Ishikawa (cell line): ENCODE data around the gene ZNF492.

Source experiments
- CEBPB ChIP-seq: IDR thresholded peaks from 2 replicates; pipeline ENCODE4 v1.6.1; 2012
- CREB1 ChIP-seq: IDR thresholded peaks from 2 replicates; pipeline ENCODE4 v1.6.1; 2012; ENCODE audit warnings: low read depth
- EGR1 ChIP-seq: IDR thresholded peaks from 2 replicates; pipeline ENCODE4 v1.6.1; 2012
- EP300 ChIP-seq: IDR thresholded peaks from 2 replicates; pipeline ENCODE4 v1.6.1; 2012; ENCODE audit warnings: borderline replicate concordance
- FOXM1 ChIP-seq: IDR thresholded peaks from 2 replicates; pipeline ENCODE4 v1.6.1; 2012; ENCODE audit warnings: low read depth, borderline replicate concordance
- MAX ChIP-seq: IDR thresholded peaks from 2 replicates; pipeline ENCODE4 v1.6.1; 2012
- RAD21 ChIP-seq: IDR thresholded peaks from 2 replicates; pipeline ENCODE4 v1.6.1; 2012; ENCODE audit warnings: low read depth
- REST ChIP-seq: IDR thresholded peaks from 2 replicates; pipeline ENCODE4 v1.6.1; 2012; ENCODE audit warnings: low read depth, mild to moderate bottlenecking
- TAF1 ChIP-seq: IDR thresholded peaks from 2 replicates; pipeline ENCODE4 v1.6.1; 2012; ENCODE audit warnings: low read depth, mild to moderate bottlenecking
- TCF12 ChIP-seq: IDR thresholded peaks from 2 replicates; pipeline ENCODE4 v1.6.1; 2012; ENCODE audit warnings: low read depth
- TEAD4 ChIP-seq: IDR thresholded peaks from 2 replicates; pipeline ENCODE4 v1.6.1; 2012
- ZBTB7A ChIP-seq: IDR thresholded peaks from 2 replicates; pipeline ENCODE4 v1.6.1; 2012; ENCODE audit warnings: low read depth

- TF ChIP-seq TAF1 (no peak), REST (no peak), ZBTB7A (no peak), TEAD4 (no peak), MAX (no peak), RAD21 (no peak), EP300 (no peak), FOXM1 (no peak), CEBPB (no peak), EGR1 (no peak), CREB1 (no peak), TCF12 (no peak)
These were observed 32.1 kb upstream of the ZNF492 start for GRCh38 chr19:22601906-22602630.
